ENCODE data around the gene UBE2Q2.
"Not testable (repeated sequence)": the region's sequence is repeated elsewhere in the genome, so short reads cannot be mapped to it uniquely, and the experiment has no call there.

UBE2Q2 gene

DNA sequence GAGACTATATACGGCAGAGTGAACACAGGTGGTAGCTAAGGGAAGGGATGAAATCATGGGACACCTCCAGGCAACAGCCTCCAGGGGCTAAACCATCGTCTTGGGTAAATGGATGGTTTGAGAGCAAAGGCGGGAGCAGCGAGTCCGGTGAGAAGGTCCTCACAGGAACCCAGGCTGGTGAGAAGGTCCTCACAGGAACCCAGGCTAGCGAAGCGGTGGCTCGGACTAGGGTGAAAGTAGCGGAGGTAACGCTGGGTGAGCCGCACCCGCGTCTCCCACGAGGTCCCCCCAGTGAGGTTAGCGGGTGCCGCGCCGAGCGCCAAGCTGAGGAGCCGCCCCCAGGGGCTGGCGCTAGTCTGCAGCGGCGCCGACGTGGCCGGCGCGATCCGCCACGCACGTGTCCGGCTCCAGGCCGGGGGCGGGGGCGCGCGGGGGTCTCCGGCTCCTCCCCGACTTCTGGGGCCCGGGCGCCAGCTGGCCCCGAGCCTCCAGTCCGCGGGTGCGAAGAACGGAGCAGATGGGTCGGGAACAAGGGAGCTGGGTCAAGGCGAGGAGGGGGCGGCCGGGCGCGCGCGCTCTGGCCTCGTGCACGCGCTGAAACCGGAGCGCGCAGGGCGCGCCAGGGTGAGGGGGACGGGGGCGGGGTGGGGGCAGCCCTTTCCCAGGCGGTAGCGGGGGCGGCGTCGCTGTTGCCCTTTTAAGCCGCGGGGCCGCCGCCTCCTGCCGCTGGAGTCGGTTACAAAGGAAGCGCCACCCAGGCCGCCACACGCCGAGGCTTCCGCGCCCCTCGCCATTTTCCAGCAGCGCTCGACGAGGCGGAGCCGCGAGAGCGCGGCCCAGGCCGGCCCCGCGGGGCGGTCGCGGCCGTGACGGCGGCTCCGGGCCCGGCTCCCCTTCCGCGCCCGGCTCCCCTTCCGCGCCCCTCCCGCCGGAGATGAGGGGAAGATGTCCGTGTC lies at the start of gene UBE2Q2:
Gene UBE2Q2, plus strand, starts transcription at position 726 of the 956 bp plus-strand sequence. Its CDS starts 220 bp downstream, at position 946.
- peak; percentile 67 for DNase-seq

DNA sequence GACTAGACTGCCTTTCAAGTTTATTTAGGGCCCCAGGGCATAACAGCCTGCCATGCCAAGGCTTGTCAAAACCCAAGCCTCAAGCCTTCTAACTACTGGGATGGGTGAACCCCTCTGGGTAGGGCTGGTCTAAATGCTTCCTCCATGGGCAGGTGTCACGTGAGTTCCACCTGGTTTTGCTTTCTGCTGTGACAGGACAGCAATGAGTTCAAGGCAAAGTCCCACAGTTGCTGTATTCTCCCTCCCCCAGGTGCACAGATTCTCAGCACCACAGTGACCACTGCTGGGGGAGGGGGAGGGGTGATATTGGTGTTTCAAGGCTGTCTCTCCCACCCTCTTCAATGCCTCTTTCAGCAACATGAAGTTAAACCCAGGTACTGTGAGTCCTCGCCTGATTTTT lies 46.9 kb upstream of the UBE2Q2 start:
- no peak for DNase-seq

GRCh38 chr15:75797146-75797545 lies 46.1 kb upstream of the UBE2Q2 start:
- DNase-seq: not testable (repeated sequence)

- no peak for DNase-seq
Observed at GRCh38 chr15:75799190-75799589, 44.1 kb upstream of the UBE2Q2 start.

- not testable (repeated sequence) for DNase-seq
Observed at GRCh38 chr15:75800409-75800808, 42.8 kb upstream of the UBE2Q2 start.

DNA sequence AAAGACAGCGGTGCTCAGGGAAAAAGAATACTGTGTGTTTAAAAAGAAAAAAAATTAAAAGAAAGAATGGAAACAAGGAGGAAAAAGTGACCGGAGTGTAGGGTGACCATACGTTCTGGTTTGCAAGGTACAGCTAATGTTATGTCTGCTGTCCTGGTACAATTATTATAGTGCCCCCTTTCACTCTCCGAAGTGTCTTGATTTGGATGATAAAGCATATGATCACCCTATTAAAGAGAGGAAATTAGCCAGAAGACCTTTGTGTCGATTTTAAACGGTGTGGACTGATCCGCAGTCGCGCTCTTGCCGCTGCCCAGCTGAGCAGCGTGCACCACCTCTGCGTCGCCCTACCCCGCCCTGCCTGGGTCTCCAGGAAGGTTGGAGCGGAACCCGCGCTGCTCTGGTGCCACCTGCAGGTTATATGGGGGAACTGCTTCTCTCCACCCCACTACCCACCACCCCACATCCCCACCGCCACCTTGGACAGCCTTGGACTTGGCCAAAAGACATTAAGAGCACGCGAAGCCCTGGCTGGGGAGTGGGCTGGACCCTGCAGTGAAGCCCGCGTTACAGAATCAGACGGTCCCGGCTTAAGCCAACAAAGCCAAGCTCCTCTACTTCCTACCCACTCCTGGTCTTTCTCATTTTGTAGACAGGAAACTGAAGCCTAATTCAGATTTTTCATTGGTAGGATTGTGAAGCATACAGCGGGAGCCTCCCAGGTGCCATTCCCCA lies 41.2 kb upstream of the UBE2Q2 start:
- peak; percentile 34 for DNase-seq

GRCh38 chr15:75807486-75807885 lies 35.8 kb upstream of the UBE2Q2 start:
- DNase-seq: not testable (repeated sequence)

DNA sequence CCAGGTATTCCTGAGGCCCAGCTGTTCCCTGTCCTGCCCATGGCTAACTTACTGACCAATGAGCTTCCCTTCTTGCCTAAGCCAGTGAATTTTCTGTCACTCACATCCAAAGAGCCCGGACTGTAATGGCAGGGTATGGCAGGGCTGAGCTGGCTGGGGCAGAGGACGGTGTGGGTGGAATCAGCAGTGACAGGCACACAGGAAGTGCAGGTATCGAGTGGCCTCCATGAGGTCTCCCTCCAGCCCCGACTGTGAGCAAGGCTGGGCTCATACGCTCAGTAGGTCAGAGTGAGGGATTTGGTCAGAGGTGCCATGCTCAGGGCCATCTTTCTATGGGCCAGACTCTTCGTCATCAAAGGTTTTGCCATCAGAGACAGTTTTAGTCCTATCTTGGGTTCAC lies 35.2 kb upstream of the UBE2Q2 start:
- not testable (repeated sequence) for DNase-seq

- DNase-seq: no peak
Observed at GRCh38 chr15:75808563-75808962, 34.7 kb upstream of the UBE2Q2 start.

GRCh38 chr15:75809986-75810750 lies 33.1 kb upstream of the UBE2Q2 start:
- peak; percentile 15 for DNase-seq

- DNase-seq: no peak
Observed at GRCh38 chr15:75810874-75811498, 32.3 kb upstream of the UBE2Q2 start.

DNA sequence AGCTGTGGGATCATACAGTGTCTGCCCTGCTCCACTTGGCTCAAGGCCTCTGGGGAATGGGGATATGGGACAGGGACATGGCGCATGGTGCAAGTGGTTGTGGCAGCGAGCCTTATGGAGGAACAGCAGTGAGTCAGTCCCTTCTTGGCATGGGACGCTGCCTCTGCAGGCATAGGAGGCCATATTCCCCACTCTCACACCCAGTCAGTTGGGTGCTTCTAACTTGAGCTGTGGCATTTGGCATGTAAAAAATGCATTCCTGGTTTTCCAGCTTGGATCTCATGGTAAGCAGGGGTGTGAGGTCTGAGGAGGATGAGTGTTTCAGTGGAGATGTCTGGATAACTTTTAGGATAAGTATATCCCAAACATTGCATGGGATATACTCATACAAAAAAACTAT lies 31.6 kb upstream of the UBE2Q2 start:
- DNase-seq: no peak

GRCh38 chr15:75814794-75815193 lies 28.5 kb upstream of the UBE2Q2 start:
- DNase-seq: no peak

DNA sequence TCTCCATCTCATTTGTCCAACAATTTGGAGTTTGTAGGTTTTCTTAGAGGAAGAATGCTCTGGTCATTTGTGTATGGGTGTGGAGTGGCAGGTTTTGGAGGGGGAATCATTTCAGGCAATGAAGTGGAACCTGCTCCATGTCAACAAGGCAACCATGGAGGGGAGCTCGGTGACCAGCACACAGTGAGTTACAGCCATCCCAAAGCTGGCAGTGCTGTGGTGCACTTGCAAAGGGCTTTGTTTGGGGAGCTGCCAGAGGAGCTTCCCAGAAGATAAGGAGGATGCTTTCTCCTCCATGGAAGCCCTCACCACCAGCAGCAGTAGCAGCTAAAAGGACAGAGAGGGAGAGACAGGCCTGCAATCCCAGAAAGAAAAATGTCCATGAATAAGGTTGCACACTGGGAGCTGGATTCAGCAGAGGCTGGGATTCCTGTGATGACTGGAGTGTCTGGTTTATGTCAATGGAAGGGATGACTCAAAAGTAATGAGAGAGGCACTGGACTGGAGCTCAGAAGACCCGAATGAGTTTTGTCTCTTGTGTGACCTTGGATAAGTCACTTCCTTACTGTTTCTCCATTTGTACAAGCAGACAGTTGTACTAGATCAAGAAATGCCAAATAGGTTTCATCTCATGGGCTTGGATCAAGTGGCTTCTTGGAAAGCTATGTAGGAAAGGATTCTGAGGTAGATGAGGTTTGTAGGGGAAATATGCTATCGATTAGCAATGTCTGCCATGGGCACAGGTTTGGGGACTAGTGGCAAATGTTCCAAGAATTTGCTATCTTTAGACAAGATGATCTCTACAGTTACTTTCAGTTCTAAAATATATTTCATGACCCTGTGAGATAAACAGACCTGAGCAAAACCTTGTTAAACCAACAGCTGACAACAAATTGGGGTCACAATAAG lies 27.2 kb upstream of the UBE2Q2 start:
- no peak for DNase-seq

GRCh38 chr15:75817138-75817935 lies 25.9 kb upstream of the UBE2Q2 start:
- DNase-seq: no peak

- no peak for DNase-seq
Observed at GRCh38 chr15:75820206-75820605, 23.0 kb upstream of the UBE2Q2 start.

GRCh38 chr15:75821786-75822345 lies 21.4 kb upstream of the UBE2Q2 start:
- DNase-seq: no peak

DNA sequence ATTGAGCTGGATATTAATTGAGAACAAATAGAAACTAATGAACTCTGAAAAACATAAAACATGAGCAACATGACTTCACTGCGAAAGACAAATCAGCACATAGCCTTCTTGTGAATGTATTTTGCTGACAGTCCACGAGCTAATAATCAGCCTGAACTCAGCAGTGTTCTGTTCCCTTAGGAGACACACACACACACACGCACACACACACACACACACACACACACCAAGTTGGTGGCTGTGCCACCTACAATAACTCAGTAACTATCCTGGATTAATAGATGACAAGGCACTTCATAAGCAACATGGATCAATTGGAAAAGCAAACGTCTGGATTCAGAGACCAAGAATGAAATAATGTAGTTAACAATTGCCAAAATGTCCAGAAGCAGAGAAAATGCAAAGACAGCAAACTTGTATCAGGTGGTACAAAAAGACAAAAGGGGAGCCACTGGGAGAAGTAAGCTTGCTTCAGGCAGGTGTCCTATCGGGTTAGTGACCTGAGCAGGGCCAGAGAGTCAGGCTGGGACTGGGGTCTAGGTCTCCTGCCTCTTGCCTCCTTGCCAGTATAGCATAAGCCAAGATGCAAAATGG lies 20.5 kb upstream of the UBE2Q2 start:
- no peak for DNase-seq

- no peak for DNase-seq
Observed at GRCh38 chr15:75823860-75824613, 19.2 kb upstream of the UBE2Q2 start.
